ENCODE data around the gene FBXL20.

GRCh38 chr17:39352511-39352910, 48.9 kb downstream of the FBXL20 start:
- TF ChIP-seq REST (IDR thresholded peaks at IDR 0.05; ENCODE audit: insufficient read depth in 1 of 2, low read depth in 2 of 2, low read length in 2 of 2) (no peak), POLR2AphosphoS5 (IDR thresholded peaks at IDR 0.05; ENCODE audit: low read depth, low read length) (no peak), TAF1 (IDR thresholded peaks at IDR 0.05; ENCODE audit: borderline replicate concordance, insufficient read depth, low read length) (no peak)

Data from PFSK-1 (cell line).